ENCODE measurements around the gene COL1A1.
A peak's percentile ranks its signal among the peaks of the same experiment; 100 is the strongest.

Gene COL1A1

DNA sequence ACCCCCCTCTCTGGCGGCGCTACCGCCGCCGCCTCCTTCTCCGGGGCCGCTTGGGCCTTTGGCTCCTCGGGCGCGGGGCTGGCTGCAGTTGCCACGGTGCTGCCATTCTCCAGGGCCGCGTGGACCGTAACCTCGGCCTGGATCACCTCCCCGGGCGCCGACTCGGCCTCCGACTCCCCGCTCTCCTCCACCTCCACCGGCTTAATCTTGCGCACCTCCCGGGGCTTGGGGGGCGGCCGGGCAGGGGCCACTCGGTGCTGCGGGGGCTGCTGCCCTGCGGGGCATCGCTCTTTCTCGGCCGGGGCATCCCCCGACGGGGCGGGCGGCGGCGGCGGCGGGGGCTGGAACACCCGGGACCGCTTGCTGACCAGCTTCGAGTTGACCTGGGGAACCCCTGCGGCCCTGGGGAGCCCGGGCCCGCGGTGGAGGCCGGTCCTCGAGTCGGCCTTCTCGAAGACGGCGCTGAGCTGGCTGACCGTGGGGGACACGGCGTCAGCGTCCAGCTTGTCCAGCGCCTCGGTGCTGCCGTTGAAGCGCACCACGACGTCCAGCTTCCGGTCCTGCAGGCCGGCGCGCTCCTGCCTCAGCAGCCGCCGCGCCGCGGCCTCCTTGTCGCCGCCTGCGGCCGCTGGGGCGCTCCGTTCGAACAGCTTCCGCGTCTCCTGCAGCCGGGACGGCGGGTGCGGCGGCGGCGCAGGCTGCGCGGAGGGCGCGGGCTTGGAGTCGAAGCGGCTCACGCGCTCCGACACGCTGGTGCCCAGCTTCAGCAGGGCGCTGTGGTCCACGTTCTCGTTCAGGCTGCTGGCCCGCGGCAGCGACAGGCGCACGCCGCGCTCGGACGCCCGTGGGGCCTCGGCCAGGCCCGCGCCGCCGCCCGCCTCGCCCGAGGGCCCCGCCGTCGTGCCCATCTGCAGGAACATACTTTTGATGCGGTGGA, 51.7 kb downstream of the COL1A1 start:
- DNase-seq (ENCODE audit: low read depth): peak; percentile 52
- H3K4me3 ChIP-seq (ENCODE audit: control insufficient read depth, low read depth, low read length): peak overlapping the region; percentile 77
- TF ChIP-seq, protein P1, sequence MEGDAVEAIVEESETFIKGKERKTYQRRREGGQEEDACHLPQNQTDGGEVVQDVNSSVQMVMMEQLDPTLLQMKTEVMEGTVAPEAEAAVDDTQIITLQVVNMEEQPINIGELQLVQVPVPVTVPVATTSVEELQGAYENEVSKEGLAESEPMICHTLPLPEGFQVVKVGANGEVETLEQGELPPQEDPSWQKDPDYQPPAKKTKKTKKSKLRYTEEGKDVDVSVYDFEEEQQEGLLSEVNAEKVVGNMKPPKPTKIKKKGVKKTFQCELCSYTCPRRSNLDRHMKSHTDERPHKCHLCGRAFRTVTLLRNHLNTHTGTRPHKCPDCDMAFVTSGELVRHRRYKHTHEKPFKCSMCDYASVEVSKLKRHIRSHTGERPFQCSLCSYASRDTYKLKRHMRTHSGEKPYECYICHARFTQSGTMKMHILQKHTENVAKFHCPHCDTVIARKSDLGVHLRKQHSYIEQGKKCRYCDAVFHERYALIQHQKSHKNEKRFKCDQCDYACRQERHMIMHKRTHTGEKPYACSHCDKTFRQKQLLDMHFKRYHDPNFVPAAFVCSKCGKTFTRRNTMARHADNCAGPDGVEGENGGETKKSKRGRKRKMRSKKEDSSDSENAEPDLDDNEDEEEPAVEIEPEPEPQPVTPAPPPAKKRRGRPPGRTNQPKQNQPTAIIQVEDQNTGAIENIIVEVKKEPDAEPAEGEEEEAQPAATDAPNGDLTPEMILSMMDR (conservative IDR thresholded peaks at IDR 0.05; ENCODE audit: control insufficient read depth, insufficient read depth, low read depth, low read length): no peak

DNA sequence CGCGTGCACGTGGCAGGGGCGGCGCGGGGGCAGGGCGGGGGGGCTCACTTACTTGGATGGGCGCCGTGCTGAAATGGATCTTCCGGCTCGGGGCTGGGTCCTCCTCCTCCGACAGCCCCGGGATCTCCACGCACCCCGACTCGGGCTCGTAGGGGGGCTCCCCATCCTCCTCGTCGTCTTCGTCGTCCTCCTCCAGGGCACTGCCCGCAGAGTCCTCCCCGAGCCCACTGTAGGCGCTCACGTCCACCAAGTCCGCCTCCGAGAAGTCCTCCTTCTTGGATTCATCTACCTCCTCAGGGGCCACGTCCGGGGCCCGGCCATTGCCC, 52.4 kb downstream of the COL1A1 start:
- TF ChIP-seq, protein P1 (conservative IDR thresholded peaks at IDR 0.05; ENCODE audit: control insufficient read depth, insufficient read depth, low read depth, low read length): no peak
- DNase-seq (ENCODE audit: low read depth): no peak
- peak overlapping the region; percentile 77 for H3K4me3 ChIP-seq (ENCODE audit: control insufficient read depth, low read depth, low read length)

DNA sequence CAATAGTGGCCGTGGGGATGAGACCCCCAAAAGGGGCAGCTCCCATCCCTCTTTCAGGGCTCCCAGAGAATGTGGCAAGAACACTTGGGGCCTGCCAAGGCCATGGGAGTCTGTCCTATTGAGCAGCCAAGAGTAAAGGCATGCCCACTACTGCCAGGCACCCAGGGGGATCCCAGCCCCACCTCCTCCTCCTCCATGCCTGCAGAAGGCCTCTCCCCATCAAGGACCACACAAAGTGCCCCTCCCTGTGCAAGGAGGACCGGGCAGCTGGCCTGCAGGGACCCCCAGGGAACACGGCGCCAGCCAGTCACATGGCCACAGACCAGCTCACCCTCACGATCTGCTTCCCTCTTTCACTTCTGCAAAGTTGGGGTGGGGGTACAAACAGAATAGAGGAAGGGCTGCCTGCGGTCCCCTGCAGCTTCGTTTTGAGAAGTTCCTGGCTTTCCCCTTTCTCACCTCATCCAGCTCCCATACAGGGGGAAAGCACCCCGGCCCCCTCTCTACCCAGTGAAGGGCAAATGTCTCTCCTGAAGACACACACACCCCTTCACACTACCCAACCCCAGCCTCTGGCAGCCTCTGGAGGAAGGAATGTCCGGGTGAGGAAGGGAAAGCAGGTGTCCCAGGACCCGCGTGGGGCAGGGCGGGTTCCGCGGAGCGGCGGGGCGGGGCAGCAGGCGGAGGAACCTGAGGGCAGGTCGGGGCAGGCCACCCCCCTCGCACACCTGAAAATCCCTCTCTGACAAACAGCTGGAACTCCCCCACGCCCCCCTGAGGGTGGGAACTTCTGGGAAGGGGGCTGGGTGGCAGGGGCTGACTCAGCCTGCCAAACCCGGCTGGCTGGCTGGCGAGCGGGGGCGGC, 53.0 kb downstream of the COL1A1 start:
- H3K4me3 ChIP-seq (ENCODE audit: control insufficient read depth, low read depth, low read length): peak overlapping the region; percentile 77
- DNase-seq (ENCODE audit: low read depth): no peak
- TF ChIP-seq, protein P1 (conservative IDR thresholded peaks at IDR 0.05; ENCODE audit: control insufficient read depth, insufficient read depth, low read depth, low read length): no peak

DNA sequence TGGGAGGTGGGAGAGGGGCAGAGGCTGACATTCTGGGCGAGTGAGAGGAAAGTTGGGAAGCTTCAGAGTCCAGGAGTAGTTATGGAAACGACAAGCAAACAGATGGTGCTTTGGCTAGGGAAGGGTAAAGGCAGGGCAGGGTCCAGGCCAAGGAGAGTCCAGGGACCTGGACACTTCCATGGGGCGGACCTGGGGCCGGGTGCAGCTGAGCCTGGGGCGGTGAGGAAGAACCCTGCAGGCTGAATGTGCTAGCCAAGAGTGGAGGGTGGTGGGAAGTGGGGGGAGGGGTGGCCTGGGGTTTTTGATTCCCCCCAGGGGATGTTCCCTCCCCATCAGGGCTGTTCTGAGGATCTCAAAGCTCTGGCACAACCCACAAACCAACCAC, 53.6 kb downstream of the COL1A1 start:
- DNase-seq (ENCODE audit: low read depth): no peak
- TF ChIP-seq, protein P1 (conservative IDR thresholded peaks at IDR 0.05; ENCODE audit: control insufficient read depth, insufficient read depth, low read depth, low read length): no peak
- peak overlapping the region; percentile 77 for H3K4me3 ChIP-seq (ENCODE audit: control insufficient read depth, low read depth, low read length)

DNA sequence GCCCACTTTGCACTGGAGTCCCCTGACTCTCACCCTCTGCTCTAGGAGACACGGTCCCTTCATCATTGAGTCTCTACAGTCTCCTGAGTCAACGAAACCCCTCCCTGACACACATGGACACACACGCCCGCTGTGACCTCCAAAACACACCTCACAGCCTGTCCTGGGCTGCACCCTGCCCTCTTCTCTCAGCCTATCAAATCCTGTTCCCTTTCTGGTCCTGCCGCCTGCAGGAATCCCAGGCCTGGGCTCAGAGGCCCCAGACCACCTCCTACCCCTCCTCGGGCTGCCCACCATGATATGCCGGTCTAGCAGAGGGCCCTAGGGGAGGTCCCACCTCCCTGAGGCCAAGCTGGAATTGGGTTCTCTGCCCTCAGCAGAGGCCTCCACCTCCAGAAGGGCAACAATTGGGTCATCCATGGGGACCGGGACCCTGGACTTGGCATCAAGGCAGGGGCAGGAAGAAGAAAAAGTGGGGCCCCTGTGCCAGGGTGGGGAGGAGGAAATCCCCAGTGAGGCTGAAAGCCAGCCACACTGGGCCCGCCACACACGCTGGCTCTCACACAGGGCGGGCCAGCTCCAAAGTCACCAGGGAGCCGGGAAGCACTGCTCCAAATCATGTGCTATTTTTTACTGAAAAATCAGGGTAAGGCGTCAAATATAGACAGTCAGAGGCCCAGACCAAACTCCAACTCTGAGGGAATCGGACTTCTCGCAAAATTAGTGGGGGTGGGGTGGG, 54.3 kb downstream of the COL1A1 start:
- no peak for DNase-seq (ENCODE audit: low read depth)
- H3K4me3 ChIP-seq (ENCODE audit: control insufficient read depth, low read depth, low read length): peak overlapping the region; percentile 77
- TF ChIP-seq, protein P1 (conservative IDR thresholded peaks at IDR 0.05; ENCODE audit: control insufficient read depth, insufficient read depth, low read depth, low read length): no peak

DNA sequence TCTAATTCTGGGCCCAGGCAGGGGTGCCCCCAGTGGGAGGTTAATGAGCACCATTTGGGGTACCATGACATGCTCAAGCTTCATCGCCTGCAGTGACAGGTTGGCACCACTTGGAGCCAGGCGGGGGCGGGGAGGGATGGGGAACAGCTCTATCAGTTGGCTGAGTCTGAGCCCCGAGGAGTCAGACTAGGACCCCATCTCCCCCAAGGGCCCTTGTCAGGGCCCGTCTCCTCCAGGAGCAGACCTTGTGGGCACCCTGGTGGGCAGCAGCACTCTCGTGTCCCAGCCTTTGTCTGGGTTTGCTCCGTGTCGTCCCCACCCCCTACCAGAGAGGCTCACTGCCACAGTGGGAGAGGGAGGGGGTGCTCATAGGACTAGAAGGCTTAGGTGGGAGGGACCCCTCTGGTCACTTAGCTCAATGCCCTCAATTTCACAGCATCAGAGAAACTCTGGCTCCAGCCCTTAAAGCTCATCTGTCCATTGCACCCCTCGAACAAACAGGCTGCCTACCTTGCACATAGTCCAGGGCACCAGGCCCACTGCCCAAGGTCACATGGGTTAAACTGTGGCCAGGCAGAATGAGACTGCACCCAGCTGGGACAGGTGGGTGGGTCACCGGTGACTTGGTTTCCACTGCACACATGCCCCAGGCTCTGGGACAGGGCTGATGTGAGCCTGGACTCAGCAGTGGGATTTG, 55.1 kb downstream of the COL1A1 start:
- peak overlapping the region; percentile 77 for H3K4me3 ChIP-seq (ENCODE audit: control insufficient read depth, low read depth, low read length)
- DNase-seq (ENCODE audit: low read depth): no peak
- TF ChIP-seq, protein P1 (conservative IDR thresholded peaks at IDR 0.05; ENCODE audit: control insufficient read depth, insufficient read depth, low read depth, low read length): no peak
